Stimulated activated naive CD4-positive, alpha-beta T cell treated with Interleukin-2 at 50 U/mL for 16 hours (primary cell): Measurements from ENCODE around the gene FMNL2.
"Not testable (repeated sequence)": the region's sequence is repeated elsewhere in the genome, so short reads cannot be mapped to it uniquely, and the experiment has no call there.

ENCODE experiments used
- DNase-seq: peaks from one replicate; lab custom pipeline; 2025; lab: John Stamatoyannopoulos, UW

The FMNL2 gene

GRCh38 chr2:152376385-152376784 lies 41.4 kb downstream of the FMNL2 start:
- no peak for DNase-seq

GRCh38 chr2:152376968-152377367 lies 42.0 kb downstream of the FMNL2 start:
- DNase-seq, result no peak

GRCh38 chr2:152379089-152379488 lies 44.1 kb downstream of the FMNL2 start:
- DNase-seq, result no peak

- DNase-seq, result no peak
Observed at GRCh38 chr2:152380261-152381055, 45.5 kb downstream of the FMNL2 start.

GRCh38 chr2:152383702-152384101 lies 48.7 kb downstream of the FMNL2 start:
- no peak for DNase-seq

GRCh38 chr2:152384992-152385391 lies 50.0 kb downstream of the FMNL2 start:
- no peak for DNase-seq

- no peak for DNase-seq
Observed at GRCh38 chr2:152385650-152386049, 50.7 kb downstream of the FMNL2 start.

- DNase-seq, result no peak
Observed at GRCh38 chr2:152386266-152386665, 51.3 kb downstream of the FMNL2 start.

- no peak for DNase-seq
Observed at GRCh38 chr2:152387041-152387440, 52.1 kb downstream of the FMNL2 start.

GRCh38 chr2:152388269-152388668 lies 53.3 kb downstream of the FMNL2 start:
- DNase-seq, result not testable (repeated sequence)

- no peak for DNase-seq
Observed at GRCh38 chr2:152389483-152389882, 54.5 kb downstream of the FMNL2 start.

GRCh38 chr2:152390837-152391236 lies 55.9 kb downstream of the FMNL2 start:
- no peak for DNase-seq

- DNase-seq, result no peak
Observed at GRCh38 chr2:152391318-152391717, 56.3 kb downstream of the FMNL2 start.

- DNase-seq, result no peak
Observed at GRCh38 chr2:152393377-152393776, 58.4 kb downstream of the FMNL2 start.

- DNase-seq, result no peak
Observed at GRCh38 chr2:152394326-152394725, 59.4 kb downstream of the FMNL2 start.

GRCh38 chr2:152395103-152395502 lies 60.1 kb downstream of the FMNL2 start:
- DNase-seq, result no peak

- no peak for DNase-seq
Observed at GRCh38 chr2:152395572-152395971, 60.6 kb downstream of the FMNL2 start.

- DNase-seq, result no peak
Observed at GRCh38 chr2:152396051-152396511, 61.1 kb downstream of the FMNL2 start.

GRCh38 chr2:152396763-152397162 lies 61.8 kb downstream of the FMNL2 start:
- DNase-seq, result no peak

- DNase-seq, result no peak
Observed at GRCh38 chr2:152399003-152399402, 64.0 kb downstream of the FMNL2 start.

GRCh38 chr2:152400607-152401214 lies 65.7 kb downstream of the FMNL2 start:
- DNase-seq, result no peak

- no peak for DNase-seq
Observed at GRCh38 chr2:152402780-152403759, 68.1 kb downstream of the FMNL2 start.
